Loucy (cell line): ENCODE measurements around the gene MOB1A.

Experiments
- H2AFZ ChIP-seq: fragments of 200-600 bp; sonication (generic); 2 replicates; pipeline ENCODE4 v1.6.0; 2016; ENCODE audit warnings: antibody characterized with exemption, mild to moderate bottlenecking, low read length, moderate library complexity
- H3F3A ChIP-seq: fragments of 200-600 bp; 2 replicates; pipeline ENCODE4 v1.6.0; 2016; ENCODE audit warnings: antibody characterized with exemption, low read depth, mild to moderate bottlenecking
- H3K27me3 ChIP-seq: fragments of 200-600 bp; sonication (generic); 2 replicates; pipeline ENCODE4 v1.6.1; 2014; ENCODE audit warnings: low read length, mild to moderate bottlenecking; ENCODE audit not compliant: insufficient read depth, poor library complexity, severe bottlenecking
- H3K36me3 ChIP-seq: fragments of 200-600 bp; sonication (generic); 2 replicates; pipeline ENCODE4 v1.6.1; 2016; ENCODE audit warnings: low read length; ENCODE audit not compliant: insufficient read depth
- H3K4me1 ChIP-seq: fragments of 200-600 bp; sonication (generic); 2 replicates; pipeline ENCODE4 v1.5.1; 2014; ENCODE audit warnings: low read length, mild to moderate bottlenecking; ENCODE audit not compliant: insufficient read depth, poor library complexity, severe bottlenecking
- H3K4me2 ChIP-seq: fragments of 200-600 bp; sonication (generic); 2 replicates; pipeline ENCODE4 v1.6.0; 2014; ENCODE audit warnings: antibody characterized with exemption, low read length, low read depth, mild to moderate bottlenecking; ENCODE audit not compliant: poor library complexity, severe bottlenecking
- H3K4me3 ChIP-seq: fragments of 200-600 bp; sonication (generic); 2 replicates; pipeline ENCODE4 v1.5.1; 2014; ENCODE audit warnings: low read length, mild to moderate bottlenecking, mixed read lengths; ENCODE audit not compliant: poor library complexity, severe bottlenecking
- H3K79me2 ChIP-seq: fragments of 200-600 bp; sonication (generic); 2 replicates; pipeline ENCODE4 v1.6.1; 2014; ENCODE audit warnings: low read length; ENCODE audit not compliant: insufficient read depth
- H3K9ac ChIP-seq: fragments of 200-600 bp; sonication (generic); 2 replicates; pipeline ENCODE4 v1.6.0; 2014; ENCODE audit warnings: mild to moderate bottlenecking, low read depth, low read length, moderate library complexity; ENCODE audit not compliant: poor library complexity, severe bottlenecking
- H3K9me2 ChIP-seq: fragments of 200-600 bp; sonication (generic); replicated peaks from 2 replicates; pipeline ENCODE4 v1.6.1; 2016; ENCODE audit warnings: low read depth, low read length, mixed read lengths
- H3K9me3 ChIP-seq: fragments of 200-600 bp; sonication (generic); 2 replicates; pipeline ENCODE4 v1.6.1; 2014; ENCODE audit warnings: mild to moderate bottlenecking, antibody characterized with exemption, low read length, low read depth; ENCODE audit not compliant: insufficient read depth
- H4K20me1 ChIP-seq: fragments of 200-600 bp; sonication (generic); 2 replicates; pipeline ENCODE4 v1.6.0; 2014; ENCODE audit warnings: antibody characterized with exemption, low read length, mild to moderate bottlenecking; ENCODE audit not compliant: insufficient read depth, poor library complexity, severe bottlenecking
- CTCF ChIP-seq: fragments of 200-600 bp; sonication (generic); conservative IDR thresholded peaks from 2 replicates; pipeline ENCODE4 v1.5.1; 2014; ENCODE audit warnings: mild to moderate bottlenecking, antibody characterized with exemption, low read length
- EZH2phosphoT487 ChIP-seq: fragments of 200-600 bp; IDR thresholded peaks from 2 replicates; pipeline ENCODE4 v1.6.1; 2018; ENCODE audit warnings: antibody characterized with exemption, mild to moderate bottlenecking, moderate library complexity, borderline replicate concordance

MOB1A gene

GRCh38 chr2:74164761-74165160, 13.9 kb downstream of the MOB1A start:
- Histone ChIP-seq H3K79me2 (peaks cover 83% of the 10 kb centered on the region), H3K9me3 (peaks cover 8% of the 10 kb centered on the region), H3F3A (0 out of 2 replicates have a peak, but pooled peaks cover 3% of the 10 kb centered on the region), H3K9me2 (no peaks in the 10 kb centered on the region), H3K4me3 (no peak overlapping the region), H3K4me1 (no peaks in the 10 kb centered on the region), H4K20me1 (peaks cover 52% of the 10 kb centered on the region), H3K36me3 (peaks cover 94% of the 10 kb centered on the region), H3K9ac (no peak overlapping the region), H3K27me3 (no peaks in the 10 kb centered on the region), H3K4me2 (no peak overlapping the region), H2AFZ (no peak overlapping the region)
- TF ChIP-seq EZH2phosphoT487 (no peak), CTCF (no peak)

- TF ChIP-seq CTCF (no peak), EZH2phosphoT487 (no peak)
- H4K20me1 ChIP-seq, result peaks cover 42% of the 10 kb centered on the region
- H3K27me3 ChIP-seq, result no peaks in the 10 kb centered on the region
- H3K4me3 ChIP-seq, result no peak overlapping the region
- no peak overlapping the region for H3K4me2 ChIP-seq
- H3K4me1 ChIP-seq, result no peaks in the 10 kb centered on the region
- H3K9me3 ChIP-seq, result peaks cover 8% of the 10 kb centered on the region
- no peaks in the 10 kb centered on the region for H3F3A ChIP-seq
- no peaks in the 10 kb centered on the region for H3K9me2 ChIP-seq
- H3K79me2 ChIP-seq, result peaks cover 72% of the 10 kb centered on the region
- H3K36me3 ChIP-seq, result peaks cover 94% of the 10 kb centered on the region
- no peak overlapping the region for H2AFZ ChIP-seq
- no peak overlapping the region for H3K9ac ChIP-seq
These were observed 15.7 kb downstream of the MOB1A start for GRCh38 chr2:74162951-74163350.

GRCh38 chr2:74155830-74156229, 22.8 kb downstream of the MOB1A start:
- Histone ChIP-seq H3F3A (no peaks in the 10 kb centered on the region), H4K20me1 (peaks cover 5% of the 10 kb centered on the region), H3K9me2 (no peaks in the 10 kb centered on the region), H3K4me3 (no peak overlapping the region), H2AFZ (no peak overlapping the region), H3K36me3 (peaks cover 83% of the 10 kb centered on the region), H3K9me3 (no peaks in the 10 kb centered on the region), H3K9ac (no peak overlapping the region), H3K27me3 (no peaks in the 10 kb centered on the region), H3K79me2 (peaks cover 9% of the 10 kb centered on the region; the same call in 1 of the 2 replicates), H3K4me2 (no peak overlapping the region), H3K4me1 (no peaks in the 10 kb centered on the region)
- TF ChIP-seq CTCF (no peak), EZH2phosphoT487 (no peak)
